Liver (tissue), 9 donors: Measurements from ENCODE around the gene DIP2B. TPM values are rescaled to one million over a fixed set of nuclear protein-coding genes. Genes with fewer than 3 reads are reported as not detected.

Source experiments
- DNase-seq: peaks from one replicate; pipeline ENCODE4 v3.0.0-alpha.2; 2017; ENCODE audit warnings: low spot score
- H3K27ac ChIP-seq, 2 donors: one replicate each; pipeline ENCODE4 v1.7.0; 2013; ENCODE audit warnings: inconsistent platforms in 2 of 2, low read length in 2 of 2, control low read depth in 1 of 2, low read depth in 1 of 2, mild to moderate bottlenecking in 1 of 2
- H3K27me3 ChIP-seq, 4 donors: one replicate each; pipeline versions ENCODE4 v1.6.1 to v1.7.0; 2013; ENCODE audit warnings: low read length in 3 of 4, inconsistent platforms in 1 of 4, mild to moderate bottlenecking in 1 of 4, moderate library complexity in 1 of 4; ENCODE audit not compliant: control insufficient read depth in 4 of 4, insufficient read depth in 4 of 4
- H3K36me3 ChIP-seq, 4 donors: one replicate each; pipeline versions ENCODE4 v1.6.1 to v1.7.0; 2013; ENCODE audit warnings: low read length in 3 of 4, mild to moderate bottlenecking in 3 of 4, low read depth in 1 of 4, moderate library complexity in 1 of 4; ENCODE audit not compliant: control insufficient read depth in 4 of 4, insufficient read depth in 3 of 4
- H3K4me1 ChIP-seq, 4 donors: one replicate each; pipeline versions ENCODE4 v1.6.1 to v1.7.0; 2013; ENCODE audit warnings: low read length in 3 of 4, mild to moderate bottlenecking in 3 of 4, moderate library complexity in 1 of 4; ENCODE audit not compliant: control insufficient read depth in 4 of 4, insufficient read depth in 4 of 4
- H3K4me3 ChIP-seq, 3 donors: one replicate each; pipeline versions ENCODE4 v1.6.1 to v1.7.0; 2013; ENCODE audit warnings: low read length in 3 of 3, control low read depth in 1 of 3, low read depth in 1 of 3, mild to moderate bottlenecking in 1 of 3
- H3K9ac ChIP-seq, 2 donors: one replicate each; pipeline ENCODE4 v1.7.0; 2013; ENCODE audit warnings: low read length in 2 of 2, mild to moderate bottlenecking in 2 of 2, moderate library complexity in 2 of 2, control low read depth in 1 of 2, low read depth in 1 of 2
- H3K9me3 ChIP-seq, 4 donors: one replicate each; pipeline versions ENCODE4 v1.6.1 to v1.7.0; 2013; ENCODE audit warnings: low read length in 3 of 4; ENCODE audit not compliant: control insufficient read depth in 4 of 4
- ATF3 ChIP-seq: IDR thresholded peaks from 2 replicates; pipeline ENCODE4 v1.6.1; 2016; ENCODE audit warnings: antibody characterized with exemption
- CTCF ChIP-seq: fragments of 150-350 bp; IDR thresholded peaks from 2 replicates; pipeline ENCODE4 v1.5.1; 2017; ENCODE audit warnings: improper control_type of control experiment, low read depth, low read length; ENCODE audit not compliant: missing input control
- EGR1 ChIP-seq, 2 donors: IDR thresholded peaks; 2 replicates each; pipeline ENCODE4 v1.6.1; 2016 to 2018; ENCODE audit warnings: antibody characterized with exemption in 2 of 2, low read depth in 2 of 2
- FOXA1 ChIP-seq: IDR thresholded peaks from 2 replicates; pipeline ENCODE4 v1.6.1; 2016; ENCODE audit warnings: antibody characterized with exemption
- FOXA2 ChIP-seq: IDR thresholded peaks from 2 replicates; pipeline ENCODE4 v1.6.1; 2016; ENCODE audit warnings: antibody characterized with exemption
- GABPA ChIP-seq, 2 donors: IDR thresholded peaks in 1 of 2; conservative IDR thresholded peaks in 1 of 2; 2 replicates each; pipeline ENCODE4 v1.6.1; 2016; ENCODE audit warnings: antibody characterized with exemption in 2 of 2, mild to moderate bottlenecking in 1 of 2, moderate library complexity in 1 of 2
- HNF4A ChIP-seq, 2 donors: conservative IDR thresholded peaks; 2 replicates each; pipeline ENCODE4 v1.6.1; 2016; ENCODE audit warnings: antibody characterized with exemption in 2 of 2, mild to moderate bottlenecking in 2 of 2
- HNF4G ChIP-seq: IDR thresholded peaks from 2 replicates; pipeline ENCODE4 v1.6.1; 2016; ENCODE audit warnings: antibody characterized with exemption
- JUND ChIP-seq, 2 donors: IDR thresholded peaks; 2 replicates each; pipeline ENCODE4 v1.6.1; 2016; ENCODE audit warnings: antibody characterized with exemption in 2 of 2
- NR2F2 ChIP-seq: IDR thresholded peaks from 2 replicates; pipeline ENCODE4 v1.6.1; 2016; ENCODE audit warnings: antibody characterized with exemption
- RAD21 ChIP-seq, 2 donors: IDR thresholded peaks; 2 replicates each; pipeline ENCODE4 v1.6.1; 2016; ENCODE audit warnings: antibody characterized with exemption in 2 of 2, mild to moderate bottlenecking in 2 of 2
- RXRA ChIP-seq, 2 donors: IDR thresholded peaks; 2 replicates each; pipeline ENCODE4 v1.6.1; 2017 to 2018; ENCODE audit warnings: antibody characterized with exemption in 2 of 2, mild to moderate bottlenecking in 1 of 2
- SP1 ChIP-seq: IDR thresholded peaks from 2 replicates; pipeline ENCODE4 v1.6.1; 2018; ENCODE audit warnings: antibody characterized with exemption, mild to moderate bottlenecking
- TAF1 ChIP-seq: conservative IDR thresholded peaks from 2 replicates; pipeline ENCODE4 v1.6.1; 2016; ENCODE audit warnings: antibody characterized with exemption, mild to moderate bottlenecking
- YY1 ChIP-seq: IDR thresholded peaks from 2 replicates; pipeline ENCODE4 v1.6.1; 2016; ENCODE audit warnings: antibody characterized with exemption, mild to moderate bottlenecking
- ZBTB33 ChIP-seq: IDR thresholded peaks from 2 replicates; pipeline ENCODE4 v1.6.1; 2016; ENCODE audit warnings: antibody characterized with exemption
- WGBS: extraction: QIAGEN DNeasy Blood & Tissue Kit; methylation state at CpG from one replicate; pipeline ENCODE4 v1.1.7; 2013; 5-methylcytosine and 5-hydroxymethylcytosine counted together
- polyA plus RNA-seq, 2 donors: library from polyadenylated mRNA; stranded (reverse) in 1 of 2; unstranded in 1 of 2; fragments of 200-250 nt in 1 of 2; fragments of >200 nt in 1 of 2; fragmentation: Nextera tagmentation in 1 of 2; extraction: Ambion mirVana in 1 of 2; gene quantifications; one replicate each; pipeline versions ENCODE4 v1.2.1 to v1.2.3, GENCODE V29; 2013 to 2015
- total RNA-seq, 2 donors: library from RNA; depleted of rRNA; stranded (reverse); fragments of >200 nt; gene quantifications; one replicate each; pipeline ENCODE4 v1.2.3, GENCODE V29; 2014
- TF ChIP-seq, protein P1 (sequence below): IDR thresholded peaks from 2 replicates; pipeline ENCODE4 v1.6.1; 2016; ENCODE audit warnings: antibody characterized with exemption
- TF ChIP-seq, protein P2 (sequence below): IDR thresholded peaks from 2 replicates; pipeline ENCODE4 v1.6.1; 2016; ENCODE audit warnings: antibody characterized with exemption, mild to moderate bottlenecking
- donor health status: healthy.
- donor health status: healthy.
- donor health status: healthy.
- donor health status: healthy.
- donor health status: healthy.

Gene DIP2B
- total and polyA plus RNA-seq, 4 donors: 4.8 to 30.7 (median 13.8) TPM

- DNase-seq: no peak
- H3K27ac ChIP-seq: no peak overlapping the region
- no peak for TF ChIP-seq YY1
- TF ChIP-seq, protein P1, sequence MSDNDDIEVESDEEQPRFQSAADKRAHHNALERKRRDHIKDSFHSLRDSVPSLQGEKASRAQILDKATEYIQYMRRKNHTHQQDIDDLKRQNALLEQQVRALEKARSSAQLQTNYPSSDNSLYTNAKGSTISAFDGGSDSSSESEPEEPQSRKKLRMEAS: no peak
- no peak for TF ChIP-seq SP1
- TF ChIP-seq FOXA2: no peak
- TF ChIP-seq TAF1: no peak
- no peak for TF ChIP-seq FOXA1
- no peak for TF ChIP-seq CTCF
- no peak for TF ChIP-seq GABPA (IDR thresholded peaks at IDR 0.05 in 1 of 2, conservative IDR thresholded peaks at IDR 0.05 in 1 of 2)
- TF ChIP-seq HNF4A (conservative IDR thresholded peaks at IDR 0.05): no peak
- no peak for TF ChIP-seq RXRA (IDR thresholded peaks at IDR 0.05)
- TF ChIP-seq, protein P2, sequence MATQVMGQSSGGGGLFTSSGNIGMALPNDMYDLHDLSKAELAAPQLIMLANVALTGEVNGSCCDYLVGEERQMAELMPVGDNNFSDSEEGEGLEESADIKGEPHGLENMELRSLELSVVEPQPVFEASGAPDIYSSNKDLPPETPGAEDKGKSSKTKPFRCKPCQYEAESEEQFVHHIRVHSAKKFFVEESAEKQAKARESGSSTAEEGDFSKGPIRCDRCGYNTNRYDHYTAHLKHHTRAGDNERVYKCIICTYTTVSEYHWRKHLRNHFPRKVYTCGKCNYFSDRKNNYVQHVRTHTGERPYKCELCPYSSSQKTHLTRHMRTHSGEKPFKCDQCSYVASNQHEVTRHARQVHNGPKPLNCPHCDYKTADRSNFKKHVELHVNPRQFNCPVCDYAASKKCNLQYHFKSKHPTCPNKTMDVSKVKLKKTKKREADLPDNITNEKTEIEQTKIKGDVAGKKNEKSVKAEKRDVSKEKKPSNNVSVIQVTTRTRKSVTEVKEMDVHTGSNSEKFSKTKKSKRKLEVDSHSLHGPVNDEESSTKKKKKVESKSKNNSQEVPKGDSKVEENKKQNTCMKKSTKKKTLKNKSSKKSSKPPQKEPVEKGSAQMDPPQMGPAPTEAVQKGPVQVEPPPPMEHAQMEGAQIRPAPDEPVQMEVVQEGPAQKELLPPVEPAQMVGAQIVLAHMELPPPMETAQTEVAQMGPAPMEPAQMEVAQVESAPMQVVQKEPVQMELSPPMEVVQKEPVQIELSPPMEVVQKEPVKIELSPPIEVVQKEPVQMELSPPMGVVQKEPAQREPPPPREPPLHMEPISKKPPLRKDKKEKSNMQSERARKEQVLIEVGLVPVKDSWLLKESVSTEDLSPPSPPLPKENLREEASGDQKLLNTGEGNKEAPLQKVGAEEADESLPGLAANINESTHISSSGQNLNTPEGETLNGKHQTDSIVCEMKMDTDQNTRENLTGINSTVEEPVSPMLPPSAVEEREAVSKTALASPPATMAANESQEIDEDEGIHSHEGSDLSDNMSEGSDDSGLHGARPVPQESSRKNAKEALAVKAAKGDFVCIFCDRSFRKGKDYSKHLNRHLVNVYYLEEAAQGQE: no peak
- no peak for TF ChIP-seq ATF3
- no peak for TF ChIP-seq JUND (IDR thresholded peaks at IDR 0.05)
- no peak for TF ChIP-seq HNF4G
- no peak for TF ChIP-seq EGR1 (IDR thresholded peaks at IDR 0.05; ENCODE audit: low read depth in 2 of 2)
- TF ChIP-seq RAD21 (IDR thresholded peaks at IDR 0.05): no peak
- no peak for TF ChIP-seq NR2F2
- WGBS: 97% methylated on average over 2 of the region's 2 CpGs
- H3K9ac ChIP-seq: no peak overlapping the region
- H3K36me3 ChIP-seq: no peaks in the 10 kb centered on the region
- H3K4me1 ChIP-seq: peaks cover 0 to 5% (median under 1%) of the 10 kb centered on the region in 4 donors
- H3K27me3 ChIP-seq: no peaks in the 10 kb centered on the region
- no peak overlapping the region for H3K4me3 ChIP-seq
- no peaks in the 10 kb centered on the region for H3K9me3 ChIP-seq
Observed at GRCh38 chr12:50647479-50647878, 142.7 kb downstream of the DIP2B start.

DNA sequence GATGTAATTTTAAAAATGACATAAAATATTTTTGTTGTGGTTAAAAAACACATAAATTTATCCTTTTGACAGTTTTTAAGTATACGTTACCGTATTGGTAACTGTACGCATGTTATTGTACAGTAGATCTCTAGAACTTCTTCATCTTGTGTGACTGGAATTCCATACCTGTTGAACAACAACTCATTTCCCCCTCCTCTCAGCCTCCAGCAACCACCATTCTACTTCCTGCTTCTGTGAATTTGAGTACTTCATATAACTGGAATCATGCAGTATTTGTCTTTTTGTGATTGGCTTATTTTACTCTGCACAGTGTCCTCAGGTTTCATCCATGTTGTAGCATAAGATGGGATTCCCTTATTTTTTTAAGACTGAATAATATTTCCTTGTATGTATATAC, 145.5 kb downstream of the DIP2B start:
- WGBS: 97% methylated on average over 3 of the region's 3 CpGs
- H3K27me3 ChIP-seq: no peaks in the 10 kb centered on the region

More for the DNA sequence above, 145.5 kb downstream of the DIP2B start:
- TF ChIP-seq CTCF (no peak), NR2F2 (no peak), ZBTB33 (no peak), FOXA2 (no peak), GABPA (IDR thresholded peaks at IDR 0.05 in 1 of 2, conservative IDR thresholded peaks at IDR 0.05 in 1 of 2) (no peak), EGR1 (IDR thresholded peaks at IDR 0.05; ENCODE audit: low read depth in 2 of 2) (no peak), RAD21 (IDR thresholded peaks at IDR 0.05) (no peak)
- TF ChIP-seq, protein P1: no peak
- Histone ChIP-seq H3K9me3 (no peaks in the 10 kb centered on the region), H3K36me3 (no peaks in the 10 kb centered on the region), H3K4me3 (no peak overlapping the region), H3K9ac (no peak overlapping the region), H3K27ac (no peak overlapping the region), H3K4me1 (peaks cover 0 to 2% (median 0%) of the 10 kb centered on the region in 4 donors)
- no peak for DNase-seq
